Activated naive CD4-positive, alpha-beta T cell treated with anti-CD3 and anti-CD28 coated beads, Interleukin-2, amount 50 U/mL, for 72 hours (primary cell): ENCODE results near the gene SPATS2L. TPM values are rescaled to one million over a fixed set of nuclear protein-coding genes. Genes with fewer than 3 reads are reported as not detected.
A peak's percentile ranks its signal among the peaks of the same experiment; 100 is the strongest.
"Not testable (repeated sequence)": the region's sequence is repeated elsewhere in the genome, so short reads cannot be mapped to it uniquely, and the experiment has no call there.

Experiments
- ATAC-seq, 2 donors: fragments of 150-1000 bp; cut with Tn5 transposase; 2 replicates each; pipeline ENCODE4 v1.10.0; 2021; ENCODE audit warnings: mild to moderate bottlenecking in 2 of 2, moderate library complexity in 2 of 2
- DNase-seq, 2 donors: peaks; one replicate each; pipeline ENCODE4 v3.0.0; 2021 to 2022; ENCODE audit warnings: low spot score in 2 of 2
- H3K27ac Mint-ChIP-seq, 2 donors: one replicate each; pipeline ENCODE4 v1.8.0; 2022; ENCODE audit warnings: mild to moderate bottlenecking in 2 of 2, mixed read lengths in 2 of 2
- H3K36me3 Mint-ChIP-seq, 2 donors: one replicate each; pipeline ENCODE4 v1.8.0; 2022; ENCODE audit warnings: mixed read lengths in 2 of 2
- H3K9me3 Mint-ChIP-seq, 2 donors: one replicate each; pipeline ENCODE4 v1.8.0; 2022; ENCODE audit warnings: mixed read lengths in 2 of 2
- total RNA-seq, 2 donors: library from RNA; stranded (reverse); gene quantifications; one replicate each; pipeline ENCODE4 v1.2.3, GENCODE V29; 2022

The SPATS2L gene
- total RNA-seq, 2 donors from 2014 or later, result 3.9 to 27.7 TPM

GRCh38 chr2:200330351-200331060 is 24.0 kb downstream of the SPATS2L start:
- ATAC-seq (no peak), DNase-seq (no peak)
- peaks cover 0 to 4% of the 10 kb centered on the region in 2 donors for H3K9me3 Mint-ChIP-seq
- H3K36me3 Mint-ChIP-seq, result peaks cover 0 to 5% of the 10 kb centered on the region in 2 donors
- H3K27ac Mint-ChIP-seq, result no peak overlapping the region

- H3K27ac Mint-ChIP-seq, result no peak overlapping the region
- ATAC-seq, result no peak
- H3K36me3 Mint-ChIP-seq, result peaks cover 0 to 5% of the 10 kb centered on the region in 2 donors
- no peak for DNase-seq
- peaks cover 0 to 4% of the 10 kb centered on the region in 2 donors for H3K9me3 Mint-ChIP-seq
Observed at GRCh38 chr2:200331061-200331400, 24.5 kb downstream of the SPATS2L start.

- DNase-seq (no peak), ATAC-seq (no peak)
- H3K36me3 Mint-ChIP-seq, result peaks cover 0 to 5% of the 10 kb centered on the region in 2 donors
- no peak overlapping the region for H3K27ac Mint-ChIP-seq
- H3K9me3 Mint-ChIP-seq, result peaks cover 0 to 4% of the 10 kb centered on the region in 2 donors
Observed at GRCh38 chr2:200335657-200336056, 29.2 kb downstream of the SPATS2L start.

GRCh38 chr2:200336980-200337615 is 30.6 kb downstream of the SPATS2L start:
- no peak for DNase-seq
- peaks cover 0 to 4% of the 10 kb centered on the region in 2 donors for H3K9me3 Mint-ChIP-seq
- H3K27ac Mint-ChIP-seq, result no peak overlapping the region
- ATAC-seq, result no peak
- peaks cover 0 to 5% of the 10 kb centered on the region in 2 donors for H3K36me3 Mint-ChIP-seq

DNA sequence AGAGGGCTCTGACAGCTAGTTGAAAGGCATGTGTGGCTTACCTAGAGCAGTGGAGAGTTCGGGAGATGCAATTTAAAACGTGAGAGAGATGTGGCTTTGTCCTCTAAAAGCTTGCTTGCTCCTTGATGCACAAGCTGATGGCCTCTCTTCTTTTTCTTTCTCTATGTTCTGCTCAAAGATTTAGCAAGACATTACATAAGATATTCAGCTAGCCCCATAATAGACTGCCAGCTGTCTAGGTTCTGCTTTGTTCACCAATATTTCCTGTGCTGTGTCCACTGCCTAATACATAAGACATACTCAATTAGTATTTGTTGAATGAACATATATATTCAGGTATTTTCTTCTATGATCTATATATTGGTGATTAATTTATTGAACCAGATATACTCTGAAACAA is 31.1 kb downstream of the SPATS2L start:
- DNase-seq (no peak), ATAC-seq (no peak)
- Mint-ChIP-seq H3K36me3 (peaks cover 0 to 5% of the 10 kb centered on the region in 2 donors), H3K9me3 (peaks cover 0 to 4% of the 10 kb centered on the region in 2 donors), H3K27ac (no peak overlapping the region)

- DNase-seq (no peak), ATAC-seq (no peak)
- peaks cover 0 to 4% of the 10 kb centered on the region in 2 donors for H3K9me3 Mint-ChIP-seq
- H3K27ac Mint-ChIP-seq, result no peak overlapping the region
- H3K36me3 Mint-ChIP-seq, result peaks cover 0 to 5% of the 10 kb centered on the region in 2 donors
Observed at GRCh38 chr2:200338692-200339091, 32.2 kb downstream of the SPATS2L start.

- Mint-ChIP-seq H3K9me3 (no peaks in the 10 kb centered on the region), H3K27ac (no peak overlapping the region), H3K36me3 (no peaks in the 10 kb centered on the region)
- DNase-seq (no peak), ATAC-seq (no peak)
Observed at GRCh38 chr2:200340508-200341224, 34.2 kb downstream of the SPATS2L start.

DNA sequence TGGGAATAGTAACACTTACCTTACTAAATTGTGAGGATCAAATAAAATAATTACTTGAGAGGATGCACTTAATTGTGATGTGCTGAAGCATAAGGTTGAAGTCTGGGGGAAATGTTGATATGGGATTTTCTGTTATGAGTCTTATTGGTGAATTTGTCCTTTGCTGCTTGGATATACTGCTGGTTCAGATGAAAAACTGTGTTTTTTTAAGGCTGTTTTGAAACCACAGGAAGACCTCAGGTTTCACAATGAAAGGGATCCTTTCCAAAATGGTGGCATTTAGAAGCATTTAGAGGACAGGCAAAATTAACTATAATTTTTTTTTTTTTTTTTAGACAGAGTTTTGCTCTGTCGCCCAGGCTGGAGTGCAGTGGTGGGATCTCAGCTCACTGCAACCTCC is 34.9 kb downstream of the SPATS2L start:
- Mint-ChIP-seq H3K9me3 (no peaks in the 10 kb centered on the region), H3K27ac (no peak overlapping the region), H3K36me3 (no peaks in the 10 kb centered on the region)
- peak in 1 of 2 donors; percentile 34 for ATAC-seq
- DNase-seq, result no peak

GRCh38 chr2:200342235-200342634 is 35.7 kb downstream of the SPATS2L start:
- H3K27ac Mint-ChIP-seq, result no peak overlapping the region
- no peaks in the 10 kb centered on the region for H3K36me3 Mint-ChIP-seq
- no peak for DNase-seq
- no peak for ATAC-seq
- no peaks in the 10 kb centered on the region for H3K9me3 Mint-ChIP-seq

DNA sequence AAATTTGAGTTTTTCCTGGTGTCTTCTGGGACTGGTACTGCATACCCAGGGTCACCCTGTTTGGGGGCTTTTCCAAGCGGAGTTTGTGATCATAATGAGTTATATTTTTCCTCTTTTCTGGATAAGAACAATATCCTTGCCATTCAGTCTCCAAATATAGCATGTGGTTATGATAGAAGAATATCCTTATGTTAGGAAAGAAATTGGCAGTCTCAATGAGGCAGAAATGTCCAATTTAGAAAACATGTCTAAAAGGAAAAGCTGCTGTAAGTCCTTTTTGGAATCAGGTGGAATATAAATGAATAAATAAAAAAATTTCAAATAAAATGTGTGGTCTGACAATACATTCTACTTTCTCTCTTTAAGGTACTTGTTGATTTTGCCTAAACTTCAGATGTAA is 36.2 kb downstream of the SPATS2L start:
- no peaks in the 10 kb centered on the region for H3K36me3 Mint-ChIP-seq
- ATAC-seq (no peak), DNase-seq (no peak)
- H3K9me3 Mint-ChIP-seq, result no peaks in the 10 kb centered on the region
- no peak overlapping the region for H3K27ac Mint-ChIP-seq

DNA sequence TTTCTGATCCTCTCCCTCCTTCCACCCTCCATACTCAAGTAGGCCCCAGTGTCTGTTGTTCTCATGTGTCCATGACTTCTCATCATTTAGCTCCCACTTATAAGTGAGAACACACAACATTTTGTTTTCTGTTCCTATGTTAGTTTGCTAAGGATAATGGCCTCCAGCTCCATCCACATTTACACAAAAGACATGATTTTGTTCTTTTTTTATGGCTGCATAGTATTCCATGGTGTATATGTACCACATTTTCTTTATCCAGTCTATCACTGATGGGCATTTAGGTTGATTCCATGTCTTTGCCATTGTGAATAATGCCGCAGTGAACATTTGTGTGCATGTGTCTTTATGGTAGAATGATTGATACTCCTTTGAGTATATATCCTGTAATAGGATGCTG is 37.7 kb downstream of the SPATS2L start:
- H3K27ac Mint-ChIP-seq, H3K36me3 Mint-ChIP-seq: not testable (repeated sequence)

DNA sequence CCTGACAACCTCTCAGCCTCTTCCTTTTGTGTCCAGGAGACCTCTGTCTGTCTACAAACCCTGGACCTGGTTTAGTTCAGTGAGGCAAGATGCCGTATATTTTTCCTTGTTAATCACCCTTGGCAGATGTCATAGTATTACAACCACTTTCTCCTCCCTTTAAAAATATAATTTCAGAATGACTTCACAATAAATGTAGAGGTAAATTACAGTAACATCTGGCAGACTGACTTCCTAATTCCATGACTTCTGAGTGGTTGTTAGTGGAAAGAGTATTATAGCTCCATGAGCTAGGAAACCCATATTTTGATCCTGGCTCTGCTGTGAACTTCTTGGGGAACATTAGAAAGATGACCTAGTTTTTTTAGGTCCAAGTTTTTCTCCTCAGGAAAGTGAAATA is 39.5 kb downstream of the SPATS2L start:
- Mint-ChIP-seq H3K9me3 (no peaks in the 10 kb centered on the region), H3K27ac (no peak overlapping the region), H3K36me3 (no peaks in the 10 kb centered on the region)
- ATAC-seq (no peak), DNase-seq (no peak)

More for the DNA sequence above, 37.7 kb downstream of the SPATS2L start:
- not testable (repeated sequence) for ATAC-seq, H3K9me3 Mint-ChIP-seq, DNase-seq

DNA sequence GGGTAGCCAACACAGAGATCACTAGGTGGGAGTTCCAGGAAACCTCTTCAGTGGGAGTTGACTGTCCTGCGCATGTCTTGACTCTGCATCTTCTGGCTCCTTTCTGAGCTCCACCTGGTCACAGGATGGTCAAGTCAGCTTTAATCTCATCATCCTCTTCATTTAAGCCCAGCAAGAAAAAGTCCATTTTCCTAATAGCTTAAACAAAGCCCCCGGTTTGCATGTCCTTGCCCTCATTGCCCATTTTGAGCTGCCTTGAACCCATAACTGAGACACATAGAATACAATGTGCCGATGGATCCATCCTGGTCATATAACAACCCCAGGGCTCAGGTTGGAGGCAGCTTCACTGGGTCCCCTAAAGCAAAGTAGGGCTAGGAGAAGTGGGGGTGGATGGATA is 40.8 kb downstream of the SPATS2L start:
- H3K9me3 Mint-ChIP-seq, result no peaks in the 10 kb centered on the region
- no peaks in the 10 kb centered on the region for H3K36me3 Mint-ChIP-seq
- H3K27ac Mint-ChIP-seq, result no peak overlapping the region
- ATAC-seq, result no peak
- DNase-seq, result no peak

DNA sequence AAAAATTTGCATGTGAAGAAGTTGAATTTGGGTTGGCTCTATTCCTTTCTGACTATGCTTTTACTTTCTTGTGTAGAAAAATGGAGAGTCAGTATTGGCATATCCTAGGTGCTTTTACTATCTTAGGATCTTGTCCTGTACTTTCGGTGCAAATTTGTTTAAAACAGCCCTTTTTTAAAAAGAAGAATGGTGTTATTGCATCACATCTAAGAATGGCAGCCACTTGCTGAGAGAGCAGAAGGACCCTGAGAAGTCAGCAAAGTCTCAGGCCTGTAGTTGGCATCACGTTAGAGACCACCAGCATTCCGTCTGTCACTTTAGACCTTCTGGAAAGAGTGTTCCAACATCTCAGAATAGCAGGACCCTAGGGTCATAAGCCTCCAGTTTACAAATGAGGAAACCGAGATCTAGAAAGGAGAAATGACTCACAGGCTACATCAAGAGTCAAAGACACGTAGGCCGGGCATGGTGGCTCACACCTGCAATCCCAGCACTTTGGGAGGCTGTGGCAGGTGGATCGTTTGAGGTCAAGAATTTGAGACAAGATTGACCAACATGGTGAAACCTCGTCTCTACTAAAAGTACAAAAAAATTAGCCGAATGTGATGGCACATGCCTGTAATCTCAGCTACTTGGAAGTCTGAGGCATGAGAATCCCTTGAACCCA is 42.5 kb downstream of the SPATS2L start:
- DNase-seq (no peak), ATAC-seq (no peak)
- no peaks in the 10 kb centered on the region for H3K9me3 Mint-ChIP-seq
- peak overlapping the region in 1 of 2 donors; percentile 69 for H3K27ac Mint-ChIP-seq
- no peaks in the 10 kb centered on the region for H3K36me3 Mint-ChIP-seq

DNA sequence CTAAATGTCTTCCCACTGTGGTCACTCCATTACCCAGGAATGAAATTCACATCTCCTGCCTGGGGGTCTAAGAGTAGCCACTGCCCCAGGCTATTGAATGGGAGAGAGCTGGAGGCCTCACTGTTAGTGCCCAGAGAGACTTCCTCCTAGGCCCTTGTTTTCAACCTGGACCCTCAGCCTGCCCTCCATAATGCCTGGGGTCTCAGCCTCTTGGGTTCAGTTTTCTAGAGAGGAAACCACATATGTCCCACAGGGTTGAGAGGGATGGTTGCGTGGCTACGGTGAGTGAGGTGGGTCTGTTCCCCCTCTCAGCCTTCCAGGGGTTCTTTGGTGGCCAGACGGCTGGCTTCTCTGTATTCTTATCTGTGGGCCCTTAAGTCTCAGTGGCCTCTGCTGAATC is 43.4 kb downstream of the SPATS2L start:
- Mint-ChIP-seq H3K36me3 (no peaks in the 10 kb centered on the region), H3K9me3 (no peaks in the 10 kb centered on the region), H3K27ac (no peak overlapping the region)
- DNase-seq, result no peak
- ATAC-seq, result no peak

DNA sequence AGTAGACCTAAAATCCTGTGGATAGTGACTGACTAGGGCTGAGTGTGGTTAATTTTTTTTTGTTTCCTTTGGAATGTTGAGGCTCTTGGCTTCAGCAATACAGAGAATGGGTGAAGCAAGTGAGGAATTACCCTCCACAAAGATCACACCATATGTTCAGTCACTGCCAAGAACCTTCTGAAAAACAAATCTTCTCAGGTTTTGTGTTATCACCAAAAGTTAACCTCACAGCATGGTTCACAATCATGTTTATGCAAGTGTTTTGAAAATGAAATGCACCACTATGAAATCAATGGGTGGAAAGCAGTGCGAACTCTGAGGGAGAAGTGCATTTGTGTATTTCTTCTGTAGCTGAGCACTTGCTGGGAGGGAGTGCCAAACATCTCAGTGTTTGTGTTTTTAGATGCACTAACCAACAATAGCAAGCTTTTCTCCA is 44.4 kb downstream of the SPATS2L start:
- no peak overlapping the region for H3K27ac Mint-ChIP-seq
- no peaks in the 10 kb centered on the region for H3K36me3 Mint-ChIP-seq
- no peak for ATAC-seq
- H3K9me3 Mint-ChIP-seq, result no peaks in the 10 kb centered on the region
- DNase-seq, result no peak

DNA sequence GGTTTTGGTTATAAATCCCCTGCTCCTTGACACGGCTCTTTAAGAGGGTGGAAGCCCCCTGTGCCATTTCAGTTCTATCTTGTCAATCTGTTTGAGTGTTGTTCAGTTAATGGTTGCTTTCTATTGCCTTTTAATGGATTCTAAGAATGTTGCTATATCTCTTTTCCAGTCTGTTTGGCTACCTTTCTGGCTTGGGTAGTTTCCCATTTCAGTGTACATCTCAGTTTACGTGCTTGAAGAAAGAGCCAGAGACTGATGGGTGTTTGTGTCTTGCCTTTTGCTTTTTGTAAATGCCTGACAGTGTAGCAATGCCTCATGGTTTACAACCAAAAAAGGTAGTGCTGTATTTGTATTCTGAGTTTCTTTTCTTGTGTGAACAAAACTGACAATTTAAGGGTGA is 45.3 kb downstream of the SPATS2L start:
- no peak for ATAC-seq
- Mint-ChIP-seq H3K36me3 (no peaks in the 10 kb centered on the region), H3K27ac (no peak overlapping the region), H3K9me3 (no peaks in the 10 kb centered on the region)
- DNase-seq, result no peak
